Activated CD4-positive, alpha-beta T cell treated with anti-CD3 and anti-CD28 coated beads for 36 hours (primary cell): Measurements from ENCODE around the gene NFILZ. TPM values are rescaled to one million over a fixed set of nuclear protein-coding genes. Genes with fewer than 3 reads are reported as not detected.

Experiments used
- ATAC-seq: fragments of 200-7000 bp; cut with Tn5 transposase; one replicate; pipeline ENCODE4 v1.10.0; 2021; ENCODE audit warnings: mild to moderate bottlenecking, moderate library complexity
- CTCF ChIA-PET: fragments of 350-600 bp; sonication (Branson Sonifier 250); formaldehyde crosslinking; loops from one replicate; lab custom pipeline; 2021; ENCODE audit warnings: antibody characterized with exemption; lab: Charles Lee
- POLR2A ChIA-PET: fragments of 350-600 bp; sonication (Branson Sonifier 250); formaldehyde crosslinking; loops from one replicate; lab custom pipeline; 2021; ENCODE audit warnings: antibody characterized with exemption, inconsistent platforms; lab: Charles Lee
- DNase-seq: peaks from one replicate; pipeline ENCODE4 v3.0.0-alpha.2; 2020
- H3K27ac Mint-ChIP-seq: one replicate; pipeline ENCODE4 v1.8.0; 2021; ENCODE audit warnings: mixed read lengths
- H3K27me3 Mint-ChIP-seq: one replicate; pipeline ENCODE4 v1.8.0; 2021; ENCODE audit warnings: mixed read lengths
- H3K36me3 Mint-ChIP-seq: one replicate; pipeline ENCODE4 v1.8.0; 2021; ENCODE audit warnings: low read depth, mixed read lengths
- H3K4me1 Mint-ChIP-seq: one replicate; pipeline ENCODE4 v1.8.0; 2021; ENCODE audit warnings: mixed read lengths
- H3K4me3 Mint-ChIP-seq: one replicate; pipeline ENCODE4 v1.8.0; 2021; ENCODE audit warnings: mild to moderate bottlenecking, moderate library complexity, mixed read lengths
- H3K9me3 Mint-ChIP-seq: one replicate; pipeline ENCODE4 v1.8.0; 2021; ENCODE audit warnings: low read depth, mixed read lengths
- intact Hi-C, 2 experiments: fragments of 100-400 bp; cut with DNase I in 1 of 2; cut with micrococcal nuclease in 1 of 2; formaldehyde crosslinking; loops; one replicate each; pipeline versions ENCODE4 v1.14.2 to v1.15.1; 2022 to 2024; cut with DNase I, micrococcal nuclease
- total RNA-seq, 2 experiments: library from RNA; stranded (reverse); gene quantifications; one replicate each; pipeline ENCODE4 v1.2.3, GENCODE V29; 2021

Gene NFILZ
- total RNA-seq, 2 experiments from 2014 or later, result not detected

- DNase-seq, result no peak
- Mint-ChIP-seq H3K27me3 (no peaks in the 10 kb centered on the region), H3K36me3 (peaks cover 8% of the 10 kb centered on the region), H3K4me1 (no peaks in the 10 kb centered on the region), H3K27ac (no peak overlapping the region), H3K9me3 (no peaks in the 10 kb centered on the region), H3K4me3 (no peak overlapping the region)
- ChIA-PET POLR2A (no interaction called here), CTCF (interaction anchor here (0.8 to 1.0 kb wide), 2 partner anchors 13 to 19 kb away, joined by 3 to 4 read pairs; no protein-coding TSS in a partner anchor)
- ATAC-seq, result no peak
- intact Hi-C loops, result no loop called here
These were observed 30.4 kb upstream of the NFILZ start for GRCh38 chr19:8600064-8600463.

GRCh38 chr19:8600816-8601215, 29.6 kb upstream of the NFILZ start:
- ChIA-PET CTCF (no interaction called here), POLR2A (no interaction called here)
- Mint-ChIP-seq H3K4me3 (no peak overlapping the region), H3K4me1 (no peaks in the 10 kb centered on the region), H3K9me3 (no peaks in the 10 kb centered on the region), H3K36me3 (peaks cover 12% of the 10 kb centered on the region), H3K27me3 (no peaks in the 10 kb centered on the region), H3K27ac (no peak overlapping the region)
- intact Hi-C loops, result no loop called here
- no peak for ATAC-seq
- no peak for DNase-seq

- no peak overlapping the region for H3K4me3 Mint-ChIP-seq
- intact Hi-C loops, result no loop called here
- POLR2A ChIA-PET, result no interaction called here
- H3K27me3 Mint-ChIP-seq, result no peaks in the 10 kb centered on the region
- DNase-seq, result no peak
- H3K27ac Mint-ChIP-seq, result no peak overlapping the region
- ATAC-seq, result no peak
- peaks cover 12% of the 10 kb centered on the region for H3K36me3 Mint-ChIP-seq
- no peaks in the 10 kb centered on the region for H3K4me1 Mint-ChIP-seq
- CTCF ChIA-PET, result interaction anchor here (0.5 to 0.7 kb wide), 2 partner anchors 146 to 189 kb away, joined by 3 read pairs; partner anchors contain the start of gene MARCHF2
- H3K9me3 Mint-ChIP-seq, result no peaks in the 10 kb centered on the region
These were observed 28.6 kb upstream of the NFILZ start for GRCh38 chr19:8601796-8602195.

- CTCF ChIA-PET, result no interaction called here
- POLR2A ChIA-PET, result no interaction called here
- H3K36me3 Mint-ChIP-seq, result peaks cover 12% of the 10 kb centered on the region
These were observed 24.9 kb upstream of the NFILZ start for GRCh38 chr19:8605514-8605913.

GRCh38 chr19:8607386-8607785, 23.0 kb upstream of the NFILZ start:
- DNase-seq, result no peak
- peaks cover 6% of the 10 kb centered on the region for H3K27me3 Mint-ChIP-seq
- H3K4me3 Mint-ChIP-seq, result no peak overlapping the region
- POLR2A ChIA-PET, result no interaction called here
- peaks cover 16% of the 10 kb centered on the region for H3K4me1 Mint-ChIP-seq
- peaks cover 8% of the 10 kb centered on the region for H3K36me3 Mint-ChIP-seq
- intact Hi-C loops, result no loop called here
- CTCF ChIA-PET, result interaction anchor here (0.5 to 1.4 kb wide), 3 partner anchors 14 to 29 kb away, joined by 3 to 7 read pairs (median 3); no protein-coding TSS in a partner anchor
- no peak overlapping the region for H3K27ac Mint-ChIP-seq
- H3K9me3 Mint-ChIP-seq, result no peaks in the 10 kb centered on the region
- no peak for ATAC-seq

More at GRCh38 chr19:8605514-8605913, 24.9 kb upstream of the NFILZ start:
- DNase-seq (no peak), ATAC-seq (no peak)
- Mint-ChIP-seq H3K4me3 (no peak overlapping the region), H3K4me1 (peaks cover 12% of the 10 kb centered on the region), H3K27me3 (peaks cover 6% of the 10 kb centered on the region), H3K9me3 (no peaks in the 10 kb centered on the region), H3K27ac (no peak overlapping the region)
- intact Hi-C loops, result no loop called here

- Mint-ChIP-seq H3K4me1 (peaks cover 20% of the 10 kb centered on the region), H3K36me3 (peaks cover 8% of the 10 kb centered on the region), H3K27me3 (peaks cover 6% of the 10 kb centered on the region), H3K27ac (peak overlapping the region; percentile 61), H3K9me3 (no peaks in the 10 kb centered on the region), H3K4me3 (peak overlapping the region; percentile 56)
- DNase-seq (no peak), ATAC-seq (no peak)
- CTCF ChIA-PET, result interaction anchor here (0.6 to 1.1 kb wide), 2 partner anchors 15 to 30 kb away, joined by 4 read pairs; no protein-coding TSS in a partner anchor
- intact Hi-C loops, result no loop called here
- POLR2A ChIA-PET, result no interaction called here
These were observed 21.5 kb upstream of the NFILZ start for GRCh38 chr19:8608941-8609278.

GRCh38 chr19:8609279-8610040, 21.0 kb upstream of the NFILZ start:
- Mint-ChIP-seq H3K4me3 (peak overlapping the region; percentile 83), H3K9me3 (no peaks in the 10 kb centered on the region), H3K27me3 (peaks cover 6% of the 10 kb centered on the region), H3K4me1 (peaks cover 20% of the 10 kb centered on the region), H3K36me3 (peaks cover 8% of the 10 kb centered on the region), H3K27ac (peak overlapping the region; percentile 79)
- DNase-seq (peak; percentile 48), ATAC-seq (peak; percentile 37)
- CTCF ChIA-PET, result interaction anchor here (0.6 to 1.1 kb wide), 2 partner anchors 15 to 30 kb away, joined by 4 read pairs; no protein-coding TSS in a partner anchor
- intact Hi-C loops, result loop anchor here in 1 of 2 experiments (1.0 kb wide), 1 partner anchor 17 kb away; no protein-coding TSS in a partner anchor
- POLR2A ChIA-PET, result no interaction called here

GRCh38 chr19:8610041-8610935, 20.1 kb upstream of the NFILZ start, which contains the start of gene ADAMTS10:
Gene ADAMTS10, minus strand, starts transcription at chr19:8610715. Its CDS starts 5,005 bp downstream, at chr19:8605710.
- CTCF ChIA-PET, result no interaction called here
- Mint-ChIP-seq H3K36me3 (peaks cover 2% of the 10 kb centered on the region), H3K27ac (peak within 1 kb of the TSS; percentile 79), H3K4me3 (peak within 1 kb of the TSS; percentile 83), H3K4me1 (peaks cover 24% of the 10 kb centered on the region), H3K9me3 (no peaks in the 10 kb centered on the region), H3K27me3 (peaks cover 6% of the 10 kb centered on the region)
- DNase-seq (peak; percentile 60), ATAC-seq (peak; percentile 40)
- POLR2A ChIA-PET, result no interaction called here
- intact Hi-C loops, result loop anchor here in 1 of 2 experiments (1.0 kb wide), 1 partner anchor 18 kb away; no protein-coding TSS in a partner anchor

- ChIA-PET POLR2A (no interaction called here), CTCF (interaction anchor here (6.5 kb wide), 1 partner anchor 30 kb away, joined by 49 read pairs; no protein-coding TSS in a partner anchor)
- intact Hi-C loops, result loop anchor here in 1 of 2 experiments (1.0 kb wide), 1 partner anchor 19 kb away; no protein-coding TSS in a partner anchor
- H3K4me1 Mint-ChIP-seq, result peaks cover 28% of the 10 kb centered on the region
- no peaks in the 10 kb centered on the region for H3K9me3 Mint-ChIP-seq
- DNase-seq (no peak), ATAC-seq (no peak)
- no peaks in the 10 kb centered on the region for H3K36me3 Mint-ChIP-seq
- peaks cover 7% of the 10 kb centered on the region for H3K27me3 Mint-ChIP-seq
- no peak overlapping the region for H3K27ac Mint-ChIP-seq
- H3K4me3 Mint-ChIP-seq, result no peak overlapping the region
These were observed 19.5 kb upstream of the NFILZ start for GRCh38 chr19:8610936-8611300.

GRCh38 chr19:8611391-8611876, 19.0 kb upstream of the NFILZ start:
- intact Hi-C loops, result no loop called here
- ChIA-PET POLR2A (no interaction called here), CTCF (interaction anchor here (6.5 kb wide), 1 partner anchor 31 kb away, joined by 49 read pairs; no protein-coding TSS in a partner anchor)
- H3K27ac Mint-ChIP-seq, result no peak overlapping the region
- DNase-seq (peak; percentile 25), ATAC-seq (no peak)
- peaks cover 7% of the 10 kb centered on the region for H3K27me3 Mint-ChIP-seq
- no peaks in the 10 kb centered on the region for H3K36me3 Mint-ChIP-seq
- no peak overlapping the region for H3K4me3 Mint-ChIP-seq
- H3K4me1 Mint-ChIP-seq, result peaks cover 28% of the 10 kb centered on the region
- H3K9me3 Mint-ChIP-seq, result no peaks in the 10 kb centered on the region
